GM19193 (cell line): ENCODE data around the gene ADAMTS20.

Experiments used
- POLR2A ChIP-seq: IDR thresholded peaks from 4 replicates; pipeline ENCODE4 v1.6.1; 2011; ENCODE audit not compliant: insufficient read depth, insufficient read length; ENCODE audit errors: extremely low read depth

ADAMTS20 gene

DNA sequence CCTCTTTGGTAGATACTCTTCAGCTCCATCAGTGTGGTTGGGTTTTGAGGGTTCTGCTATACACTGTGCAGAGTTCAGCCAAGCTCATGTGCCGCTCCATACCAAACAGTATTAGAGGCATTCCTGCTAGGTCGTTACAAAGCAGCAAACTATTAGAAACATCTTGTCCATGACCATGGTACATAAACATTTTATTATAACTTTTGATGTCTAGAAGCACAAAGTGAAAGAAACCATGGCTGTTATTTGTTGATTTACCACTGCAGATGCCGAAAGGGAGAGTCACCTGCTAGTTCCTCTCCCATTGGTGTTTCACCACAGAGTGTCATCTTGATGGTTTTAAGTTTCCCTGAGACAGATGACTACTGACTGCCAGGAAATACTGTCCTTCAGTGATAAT, 242.0 kb downstream of the ADAMTS20 start:
- no peak for TF ChIP-seq POLR2A

- TF ChIP-seq POLR2A: no peak
Measured at GRCh38 chr12:43308776-43309175, 243.2 kb downstream of the ADAMTS20 start.

DNA sequence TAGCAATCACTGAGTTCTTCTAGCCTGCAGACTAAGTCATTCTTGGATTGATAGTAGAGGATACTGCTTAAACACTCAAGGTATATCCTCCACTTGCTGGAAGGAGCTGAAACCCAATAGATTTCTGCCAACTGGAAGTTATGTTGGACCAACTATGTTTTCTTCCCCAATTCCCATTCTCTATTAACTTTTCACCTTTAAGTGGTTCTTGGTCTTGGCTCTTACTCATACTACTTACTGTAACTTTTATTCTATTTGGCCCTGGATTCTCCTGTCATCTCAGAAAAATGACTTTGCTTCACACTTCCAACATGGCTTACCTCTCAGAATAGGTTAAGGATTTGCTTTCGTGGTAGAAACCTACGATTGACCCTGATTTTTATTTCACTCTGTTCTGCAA, 244.9 kb downstream of the ADAMTS20 start:
- TF ChIP-seq POLR2A: no peak

- TF ChIP-seq POLR2A: no peak
Measured at GRCh38 chr12:43306066-43306465, 245.9 kb downstream of the ADAMTS20 start.

- TF ChIP-seq POLR2A: no peak
Measured at GRCh38 chr12:43305065-43305464, 246.9 kb downstream of the ADAMTS20 start.
